ENCODE results near the gene CACNA1D.

Gene CACNA1D

DNA sequence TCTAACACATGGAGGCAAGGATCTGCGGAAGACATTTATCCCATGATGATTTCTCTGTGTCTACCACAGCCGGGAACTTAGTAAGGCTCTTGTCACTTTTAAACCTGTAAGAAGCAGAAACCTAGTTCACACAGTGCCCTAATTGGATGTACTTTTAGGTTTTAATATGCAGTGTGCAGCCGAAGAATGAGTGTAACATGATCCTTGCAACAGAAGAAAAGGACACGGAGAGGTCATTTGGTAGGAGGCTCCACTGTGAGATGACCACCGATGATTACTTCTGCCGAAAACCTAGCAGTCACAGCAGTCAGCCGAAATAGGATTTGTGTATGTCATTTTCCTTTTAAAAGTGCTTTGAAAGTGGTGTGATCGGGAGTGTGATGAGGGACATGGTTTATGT, 6.8 kb downstream of the CACNA1D start:
- in situ Hi-C loops (cut with MboI; ENCODE audit: low sequenced_read_pairs, unreplicated experiment) = no loop called here
- DNase-seq (ENCODE audit: low spot score) = no peak

GRCh38 chr3:53502737-53503136, 8.3 kb downstream of the CACNA1D start:
- in situ Hi-C loops (cut with MboI; ENCODE audit: low sequenced_read_pairs, unreplicated experiment) = no loop called here
- DNase-seq (ENCODE audit: low spot score) = no peak
- TF ChIP-seq CTCF (IDR thresholded peaks at IDR 0.05; ENCODE audit: borderline replicate concordance, control extremely low read depth, extremely low read depth, insufficient read depth, missing control alignments) = no peak

More for the DNA sequence above, 6.8 kb downstream of the CACNA1D start:
- no peak for TF ChIP-seq CTCF (IDR thresholded peaks at IDR 0.05; ENCODE audit: borderline replicate concordance, control extremely low read depth, extremely low read depth, insufficient read depth, missing control alignments)

DNA sequence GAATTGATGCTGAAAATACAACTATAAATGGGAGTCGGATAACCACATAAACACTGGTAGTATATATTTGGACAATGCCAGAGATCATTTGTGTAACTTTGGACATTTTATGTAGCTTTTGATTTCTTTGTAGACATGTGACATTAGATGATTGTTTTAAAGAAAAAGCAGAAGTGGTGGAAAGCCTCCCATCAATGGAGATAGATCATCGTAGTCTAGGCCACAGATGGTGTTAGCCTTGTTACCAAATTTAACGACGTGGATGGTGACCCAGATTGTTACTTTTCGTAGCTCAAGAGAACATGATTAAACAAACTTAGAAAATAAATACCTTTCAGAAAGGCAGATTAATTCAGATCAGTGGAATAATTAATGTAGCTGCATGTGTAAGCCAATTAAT, 8.8 kb downstream of the CACNA1D start:
- in situ Hi-C loops (cut with MboI; ENCODE audit: low sequenced_read_pairs, unreplicated experiment) = no loop called here
- DNase-seq (ENCODE audit: low spot score) = no peak
- TF ChIP-seq CTCF (IDR thresholded peaks at IDR 0.05; ENCODE audit: borderline replicate concordance, control extremely low read depth, extremely low read depth, insufficient read depth, missing control alignments) = no peak

DNA sequence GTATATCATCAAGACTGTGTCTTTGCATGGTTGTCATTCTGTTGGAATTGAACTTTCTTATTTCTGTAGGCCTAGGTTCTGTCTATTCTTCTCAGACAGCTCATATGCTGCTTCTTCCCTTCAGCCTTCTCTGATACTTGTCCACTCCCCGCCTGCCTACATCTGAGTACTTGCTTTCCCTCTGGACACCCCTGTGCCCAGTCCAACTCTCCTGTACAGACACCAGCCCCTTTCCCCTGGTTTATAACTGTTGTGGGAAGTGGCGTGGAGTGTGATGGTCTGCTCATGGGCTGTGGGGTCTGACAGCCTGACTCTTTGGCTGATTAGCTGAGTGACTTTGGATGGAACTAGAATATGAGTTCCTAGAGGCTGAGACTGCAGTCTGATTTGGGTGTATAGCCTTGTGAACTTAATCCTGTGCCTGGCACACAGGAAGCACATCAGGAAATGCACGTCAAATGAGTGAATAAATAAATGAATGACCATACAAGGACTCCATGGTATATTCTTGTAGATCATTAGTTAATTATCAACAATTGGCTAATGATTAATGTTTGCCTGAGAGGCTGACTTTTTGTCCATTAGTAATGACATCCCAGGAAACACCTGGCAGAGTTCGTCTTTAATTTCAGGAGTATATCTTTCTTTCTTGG, 11.8 kb downstream of the CACNA1D start:
- no peak for DNase-seq (ENCODE audit: low spot score)
- in situ Hi-C loops (cut with MboI; ENCODE audit: low sequenced_read_pairs, unreplicated experiment) = no loop called here
- no peak for TF ChIP-seq CTCF (IDR thresholded peaks at IDR 0.05; ENCODE audit: borderline replicate concordance, control extremely low read depth, extremely low read depth, insufficient read depth, missing control alignments)

DNA sequence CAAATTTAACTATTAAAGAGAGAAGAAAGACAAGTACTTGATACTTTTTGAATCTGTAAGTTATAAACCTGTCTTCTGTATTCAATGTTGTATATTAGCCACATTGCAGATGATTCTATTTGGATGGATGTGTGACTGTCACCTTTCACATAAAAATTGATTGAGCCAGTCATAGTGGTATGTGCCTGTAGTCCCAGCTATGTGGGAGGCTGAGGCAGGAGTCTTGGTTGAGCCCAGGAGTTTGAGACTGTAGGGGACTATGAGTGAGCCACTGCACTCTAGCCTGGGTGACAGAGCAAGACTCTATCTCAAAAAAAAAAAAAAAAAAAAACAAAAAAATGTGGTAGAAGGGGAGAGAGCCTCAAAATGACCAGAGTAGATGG, 12.3 kb downstream of the CACNA1D start:
- in situ Hi-C loops (cut with MboI; ENCODE audit: low sequenced_read_pairs, unreplicated experiment) = no loop called here
- TF ChIP-seq CTCF (IDR thresholded peaks at IDR 0.05; ENCODE audit: borderline replicate concordance, control extremely low read depth, extremely low read depth, insufficient read depth, missing control alignments) = no peak
- DNase-seq (ENCODE audit: low spot score) = no peak

GRCh38 chr3:53509494-53509893, 15.1 kb downstream of the CACNA1D start:
- TF ChIP-seq CTCF (IDR thresholded peaks at IDR 0.05; ENCODE audit: borderline replicate concordance, control extremely low read depth, extremely low read depth, insufficient read depth, missing control alignments) = no peak
- DNase-seq (ENCODE audit: low spot score) = no peak
- in situ Hi-C loops (cut with MboI; ENCODE audit: low sequenced_read_pairs, unreplicated experiment) = no loop called here

All from GM13976 (cell line).